Jurkat, Clone E6-1 (cell line): ENCODE measurements around the gene TBC1D24. TPM values are rescaled to one million over a fixed set of nuclear protein-coding genes. Genes with fewer than 3 reads are reported as not detected.
"Not testable (repeated sequence)": the region's sequence is repeated elsewhere in the genome, so short reads cannot be mapped to it uniquely, and the experiment has no call there.

Experiments used
- DNase-seq: peaks from one replicate; pipeline ENCODE4 v3.0.0-alpha.2; 2011; ENCODE audit warnings: low read depth, low spot score
- H3K4me3 ChIP-seq: 2 replicates; pipeline ENCODE4 v1.5.1; 2011; ENCODE audit warnings: mild to moderate bottlenecking, low read length, control low read depth, moderate library complexity
- polyA plus RNA-seq: library from polyadenylated mRNA; unstranded; fragments of >200 nt; gene quantifications from one replicate; pipeline ENCODE4 v1.2.1, GENCODE V29; 2012; ENCODE audit warnings: missing spikeins; ENCODE audit not compliant: insufficient read length, insufficient read depth

Gene TBC1D24
- 6.2 TPM for polyA plus RNA-seq

- peak within 1 kb of the TSS; percentile 71 for H3K4me3 ChIP-seq
- DNase-seq = peak; percentile 51
Observed at GRCh38 chr16:2474877-2475412, at the start of gene TBC1D24. TSS of gene TBC1D24 (plus strand) at chr16:2475127. CDS start at chr16:2496149, 21,022 bp downstream.

DNA sequence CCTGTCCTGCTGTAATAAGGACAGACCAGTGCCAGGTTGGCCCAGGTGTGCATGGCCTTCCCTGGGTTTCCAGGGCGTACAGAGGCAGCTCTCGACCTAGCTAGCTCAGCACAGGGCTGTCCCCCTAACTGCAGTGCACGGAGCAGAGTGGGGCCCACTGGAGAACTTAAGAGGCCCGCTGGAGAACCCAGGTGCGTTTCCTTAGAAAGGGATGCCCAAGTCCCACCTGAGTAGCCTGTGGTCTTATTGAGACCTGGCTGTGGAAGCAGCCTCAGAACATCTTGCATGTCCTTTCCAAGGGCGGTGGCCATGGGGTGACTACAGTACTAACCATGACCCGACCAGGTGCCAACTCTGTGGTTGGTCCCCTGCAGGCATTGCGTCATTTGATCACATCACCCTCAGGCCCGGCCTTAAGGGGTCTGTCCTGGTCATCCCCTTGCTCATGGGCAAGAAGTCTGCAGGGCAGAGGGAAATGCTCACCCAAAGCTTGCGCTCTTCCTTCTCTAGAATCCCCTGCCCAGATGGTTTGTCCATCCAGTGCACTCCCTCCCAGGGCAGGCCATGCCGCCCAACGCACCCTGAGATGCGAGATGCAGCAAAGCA, 49.0 kb upstream of the TBC1D24 start:
- no peak for DNase-seq
- no peak overlapping the region for H3K4me3 ChIP-seq

DNA sequence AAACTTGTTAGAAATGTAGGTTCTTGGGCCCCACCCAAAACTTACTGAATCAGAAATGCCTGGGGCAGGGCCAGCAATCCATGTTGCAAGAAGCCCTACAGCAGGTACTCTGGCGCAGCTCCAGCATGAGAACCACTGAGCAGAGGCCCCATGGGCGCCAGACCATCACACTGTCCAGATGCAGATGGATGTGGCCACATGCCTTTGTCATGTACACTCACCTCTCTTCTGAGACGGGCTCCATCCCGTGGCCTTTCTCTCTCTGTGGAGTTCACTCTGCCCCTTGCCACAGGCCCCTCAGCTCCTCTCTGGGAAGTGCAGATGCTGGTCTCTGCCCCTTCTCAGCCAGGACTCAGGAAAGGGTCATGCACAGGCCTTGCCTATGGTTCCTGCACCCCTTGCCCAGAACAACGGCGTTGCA, 48.0 kb upstream of the TBC1D24 start:
- no peak overlapping the region for H3K4me3 ChIP-seq
- DNase-seq = no peak

GRCh38 chr16:2427526-2427925, 47.4 kb upstream of the TBC1D24 start:
- DNase-seq = no peak
- H3K4me3 ChIP-seq = no peak overlapping the region

- DNase-seq = no peak
- peak overlapping the region; percentile 71 for H3K4me3 ChIP-seq
Observed at GRCh38 chr16:2428051-2428783, 46.7 kb upstream of the TBC1D24 start.

GRCh38 chr16:2428784-2429033, 46.2 kb upstream of the TBC1D24 start:
- H3K4me3 ChIP-seq = peak overlapping the region; percentile 71
- DNase-seq = no peak

GRCh38 chr16:2429034-2429770, 45.7 kb upstream of the TBC1D24 start, which contains the start of gene CCNF:
TSS of gene CCNF (plus strand) at chr16:2429447. CDS start at chr16:2429482, 35 bp downstream.
- peak within 1 kb of the TSS; percentile 91 for H3K4me3 ChIP-seq
- DNase-seq = peak; percentile 92

DNA sequence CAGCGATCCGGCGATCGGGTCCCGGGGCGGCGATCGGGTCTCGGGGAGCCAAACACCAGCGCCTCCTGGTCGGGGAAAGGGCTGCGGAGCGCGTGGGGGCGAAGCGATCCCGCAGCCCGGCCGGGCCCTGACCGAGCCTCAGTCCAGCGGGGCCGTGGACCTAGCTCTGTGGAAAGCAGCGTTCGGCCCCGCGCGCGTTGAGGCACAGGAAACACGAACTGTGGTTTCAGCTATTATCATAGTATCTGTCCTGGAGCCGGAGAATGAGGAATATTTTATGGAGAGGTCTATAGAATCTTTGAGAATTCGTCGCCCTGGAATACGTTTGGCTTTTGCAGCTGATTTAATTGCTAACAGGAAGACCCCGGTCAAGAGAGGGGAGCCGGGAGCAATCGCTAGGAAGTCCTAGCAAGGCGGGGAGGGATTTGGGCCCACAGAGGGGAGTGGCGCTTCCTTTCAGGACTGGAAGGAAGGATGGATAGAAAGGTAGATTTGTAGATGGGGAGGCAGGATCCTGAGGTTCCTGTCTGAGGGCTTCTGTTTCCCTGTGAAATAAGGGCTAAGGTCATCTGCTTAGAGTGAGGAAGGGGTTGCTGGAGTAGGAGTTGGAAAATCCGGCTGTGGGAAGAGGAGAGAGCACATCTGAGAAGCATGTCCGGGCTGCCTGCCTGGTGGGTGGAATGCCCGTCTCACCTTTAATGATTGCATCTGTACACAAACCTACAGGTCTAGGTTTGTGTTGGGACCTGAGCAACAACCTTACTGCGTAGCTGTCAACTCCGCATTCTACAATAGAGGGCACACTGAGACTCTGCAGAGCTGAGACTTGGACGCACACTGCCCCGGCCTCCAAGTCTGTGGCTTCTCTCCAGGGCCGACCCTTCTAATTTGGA, 44.9 kb upstream of the TBC1D24 start:
- no peak for DNase-seq
- peak overlapping the region; percentile 91 for H3K4me3 ChIP-seq

DNA sequence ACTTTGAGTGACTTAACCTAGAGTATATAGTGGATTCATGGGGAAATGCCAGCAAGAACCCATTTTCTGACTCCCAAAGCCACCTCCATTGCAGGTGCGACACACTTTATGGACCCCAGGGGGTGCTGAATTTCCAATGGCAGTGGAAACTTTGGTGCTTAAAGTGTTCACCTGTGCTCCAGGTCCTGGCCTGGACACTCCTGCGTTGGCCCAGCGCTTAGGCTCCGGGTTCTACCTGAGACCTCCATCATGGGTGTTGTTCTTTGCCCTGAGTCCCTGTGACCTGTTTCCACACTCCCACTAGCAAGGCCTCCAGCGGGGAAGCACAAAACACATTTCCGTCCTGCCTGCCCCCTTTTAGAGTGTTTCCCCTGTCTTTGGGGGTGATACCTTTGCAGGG, 42.6 kb upstream of the TBC1D24 start:
- DNase-seq = no peak
- no peak overlapping the region for H3K4me3 ChIP-seq

DNA sequence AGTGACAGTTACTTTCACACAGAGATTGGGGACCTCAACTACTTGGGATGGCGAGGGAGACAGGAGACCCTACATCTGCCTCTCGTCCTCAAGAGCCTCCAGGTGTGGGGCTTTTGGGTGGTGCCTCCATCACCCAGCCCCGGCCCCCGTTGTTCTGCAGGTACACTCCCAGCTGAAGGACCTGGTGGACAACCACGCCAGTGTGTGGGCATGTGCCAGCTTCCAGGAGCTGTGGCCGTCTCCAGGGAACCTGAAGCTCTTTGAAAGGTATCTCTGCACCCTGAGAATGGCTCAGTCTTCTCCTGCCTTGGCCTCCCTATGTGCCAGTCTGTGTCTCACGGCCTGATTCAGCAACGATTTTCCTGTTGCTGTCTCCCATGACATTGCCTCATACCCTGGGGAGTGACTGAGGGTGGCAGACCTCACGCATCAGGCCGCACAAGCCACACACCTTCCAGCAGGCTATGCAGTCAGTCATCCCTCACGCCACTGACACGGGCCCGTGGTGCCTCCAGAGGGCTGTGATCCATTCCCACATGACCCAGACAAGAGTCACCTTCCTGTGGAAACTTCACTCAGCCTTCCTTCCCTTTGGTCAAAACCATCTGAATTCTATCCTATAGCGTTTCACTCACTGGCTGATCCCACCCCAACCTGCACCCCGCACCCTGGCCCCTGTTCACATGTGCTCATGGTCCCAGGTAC, 42.0 kb upstream of the TBC1D24 start:
- no peak overlapping the region for H3K4me3 ChIP-seq
- no peak for DNase-seq

GRCh38 chr16:2435236-2435635, 39.7 kb upstream of the TBC1D24 start:
- DNase-seq = not testable (repeated sequence)

GRCh38 chr16:2436110-2436509, 38.8 kb upstream of the TBC1D24 start:
- no peak for DNase-seq
- no peak overlapping the region for H3K4me3 ChIP-seq

More at GRCh38 chr16:2435236-2435635, 39.7 kb upstream of the TBC1D24 start:
- not testable (repeated sequence) for H3K4me3 ChIP-seq

GRCh38 chr16:2437032-2437790, 37.7 kb upstream of the TBC1D24 start:
- DNase-seq = no peak
- no peak overlapping the region for H3K4me3 ChIP-seq

- no peak overlapping the region for H3K4me3 ChIP-seq
- no peak for DNase-seq
Observed at GRCh38 chr16:2438121-2438520, 36.8 kb upstream of the TBC1D24 start.

DNA sequence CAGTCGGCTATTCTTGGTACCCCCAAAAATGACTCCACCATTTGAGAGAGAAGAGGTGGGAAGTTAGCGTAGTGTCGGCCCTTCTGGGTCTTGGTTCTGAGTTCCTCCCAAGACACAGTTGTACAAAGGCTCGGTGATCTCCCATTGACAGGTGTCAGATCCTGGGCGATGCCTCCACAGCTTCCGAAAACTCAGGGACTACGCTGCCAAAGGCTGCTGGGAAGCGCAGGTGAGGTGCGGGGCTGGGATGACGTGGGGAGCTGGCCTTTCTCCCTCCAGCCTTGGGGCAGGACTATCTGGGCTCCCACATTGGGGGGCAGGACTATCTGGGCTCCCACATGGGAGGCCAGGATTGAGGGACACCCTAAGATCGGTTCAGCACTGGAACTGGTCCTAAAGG, 35.3 kb upstream of the TBC1D24 start:
- H3K4me3 ChIP-seq = no peak overlapping the region
- DNase-seq = no peak

DNA sequence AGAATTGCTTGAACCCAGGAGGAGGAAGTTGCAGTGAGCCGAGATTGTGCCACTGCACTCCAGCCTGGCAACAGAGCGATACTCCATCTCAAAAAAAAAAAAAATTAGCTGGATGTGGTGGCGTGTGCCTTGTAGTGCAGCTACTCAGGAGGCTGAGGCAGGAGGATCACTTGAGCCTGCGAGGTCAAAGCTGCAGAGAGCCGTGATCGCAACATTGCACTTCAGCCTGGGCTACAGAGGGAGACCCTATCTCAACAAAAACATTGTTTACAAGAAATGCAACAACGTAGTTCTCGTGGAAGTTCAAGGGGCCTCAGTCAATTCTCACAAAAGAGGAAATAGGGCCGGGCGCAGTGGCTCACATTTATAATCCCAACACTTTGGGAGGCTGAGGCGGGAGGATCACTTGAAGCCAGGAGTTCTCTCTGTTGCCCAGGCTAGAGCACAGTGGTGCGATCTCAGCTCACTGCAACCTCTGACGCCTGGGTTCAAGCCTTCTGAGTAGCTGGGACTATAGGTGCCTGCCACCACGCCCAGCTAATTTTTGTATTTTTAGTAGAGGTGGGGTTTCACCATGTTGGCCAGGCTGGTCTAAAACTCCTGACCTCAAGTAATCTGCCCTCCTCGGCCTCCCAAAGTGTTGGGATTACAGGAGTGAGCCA, 33.7 kb upstream of the TBC1D24 start:
- DNase-seq = not testable (repeated sequence)

GRCh38 chr16:2443555-2443954, 31.4 kb upstream of the TBC1D24 start:
- no peak for DNase-seq
- H3K4me3 ChIP-seq = no peak overlapping the region

More for the DNA sequence above, 33.7 kb upstream of the TBC1D24 start:
- not testable (repeated sequence) for H3K4me3 ChIP-seq
